Ovary (tissue), 3 donors: ENCODE data around the gene CHP1.

ENCODE experiments used
- EP300 ChIP-seq: sonication (generic); formaldehyde crosslinking; IDR thresholded peaks from one replicate; pipeline ENCODE4 v1.6.1; 2017; ENCODE audit warnings: antibody characterized with exemption
- TF ChIP-seq, protein P1 (sequence below), 3 donors: fragments of 450-650 bp in 2 of 3; fragments of 200-600 bp in 1 of 3; IDR thresholded peaks; one replicate each; pipeline versions ENCODE4 v1.5.1 to v1.8.0; 2016 to 2022; ENCODE audit warnings: antibody characterized with exemption in 3 of 3, mild to moderate bottlenecking in 1 of 3
- donor health status: DM: no; HTN: no; CAD: no.

DNA sequence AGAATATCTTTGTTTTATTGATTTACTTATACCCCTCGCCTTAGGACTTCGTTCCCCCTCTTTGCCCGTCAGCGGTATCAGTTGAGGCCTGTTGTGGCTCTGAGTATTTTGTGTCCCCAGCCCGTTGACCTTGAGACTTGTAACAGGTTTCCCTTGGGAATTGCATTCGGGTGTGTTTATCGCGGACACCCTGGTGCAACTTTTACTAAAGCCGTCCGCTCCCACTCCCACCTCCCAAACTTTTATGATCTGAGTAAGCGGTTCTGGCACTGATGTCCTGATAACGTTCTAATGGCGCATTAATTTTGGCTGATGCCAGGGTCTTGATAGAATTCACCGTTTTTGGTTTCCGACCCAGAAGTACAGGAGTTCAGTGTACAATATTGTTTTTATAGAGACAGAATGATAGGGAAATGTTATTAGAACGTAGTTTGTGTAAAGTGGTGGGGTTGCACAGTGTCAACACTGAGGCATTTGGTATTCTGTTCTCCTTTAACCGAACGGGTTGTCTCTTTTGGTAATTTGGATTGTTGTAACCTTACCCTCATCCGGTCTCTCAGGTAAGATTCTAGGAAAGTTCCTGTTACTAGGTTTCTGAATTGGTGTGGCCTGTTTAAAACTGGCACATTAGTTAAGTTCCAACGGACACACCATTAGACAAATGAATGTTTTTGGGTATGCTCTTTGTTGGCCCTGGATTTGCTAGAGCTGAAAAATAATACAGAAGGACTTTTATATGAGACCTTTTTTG, 53.5 kb downstream of the CHP1 start:
- TF ChIP-seq, protein P1, sequence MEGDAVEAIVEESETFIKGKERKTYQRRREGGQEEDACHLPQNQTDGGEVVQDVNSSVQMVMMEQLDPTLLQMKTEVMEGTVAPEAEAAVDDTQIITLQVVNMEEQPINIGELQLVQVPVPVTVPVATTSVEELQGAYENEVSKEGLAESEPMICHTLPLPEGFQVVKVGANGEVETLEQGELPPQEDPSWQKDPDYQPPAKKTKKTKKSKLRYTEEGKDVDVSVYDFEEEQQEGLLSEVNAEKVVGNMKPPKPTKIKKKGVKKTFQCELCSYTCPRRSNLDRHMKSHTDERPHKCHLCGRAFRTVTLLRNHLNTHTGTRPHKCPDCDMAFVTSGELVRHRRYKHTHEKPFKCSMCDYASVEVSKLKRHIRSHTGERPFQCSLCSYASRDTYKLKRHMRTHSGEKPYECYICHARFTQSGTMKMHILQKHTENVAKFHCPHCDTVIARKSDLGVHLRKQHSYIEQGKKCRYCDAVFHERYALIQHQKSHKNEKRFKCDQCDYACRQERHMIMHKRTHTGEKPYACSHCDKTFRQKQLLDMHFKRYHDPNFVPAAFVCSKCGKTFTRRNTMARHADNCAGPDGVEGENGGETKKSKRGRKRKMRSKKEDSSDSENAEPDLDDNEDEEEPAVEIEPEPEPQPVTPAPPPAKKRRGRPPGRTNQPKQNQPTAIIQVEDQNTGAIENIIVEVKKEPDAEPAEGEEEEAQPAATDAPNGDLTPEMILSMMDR (IDR thresholded peaks at IDR 0.05) = no peak
- TF ChIP-seq EP300 = no peak
